Peyer's patch (tissue), 4 donors: ENCODE measurements around the gene TRPC5OS.

Experiments
- CTCF ChIP-seq, 6 experiments: fragments of 450-650 bp in 4 of 6; fragments of 200-600 bp in 2 of 6; sonication (generic) in 1 of 6; IDR thresholded peaks; one replicate each; pipeline ENCODE4 v1.5.1; 2017 to 2019; ENCODE audit warnings: antibody characterized with exemption in 6 of 6, mild to moderate bottlenecking in 3 of 6, moderate library complexity in 1 of 6
- POLR2A ChIP-seq, 2 donors: fragments of 450-650 bp; IDR thresholded peaks; one replicate each; pipeline ENCODE4 v1.5.1; 2017; ENCODE audit warnings: antibody characterized with exemption in 2 of 2, mild to moderate bottlenecking in 2 of 2, moderate library complexity in 2 of 2

GRCh38 chrX:111914398-111915090, 38.6 kb downstream of the TRPC5OS start:
- no peak for TF ChIP-seq CTCF (IDR thresholded peaks at IDR 0.05)
- no peak for TF ChIP-seq POLR2A (IDR thresholded peaks at IDR 0.05)
